ENCODE data around the gene DNAI1.
"Not testable (repeated sequence)": the region's sequence is repeated elsewhere in the genome, so short reads cannot be mapped to it uniquely, and the experiment has no call there.

Gene DNAI1

DNA sequence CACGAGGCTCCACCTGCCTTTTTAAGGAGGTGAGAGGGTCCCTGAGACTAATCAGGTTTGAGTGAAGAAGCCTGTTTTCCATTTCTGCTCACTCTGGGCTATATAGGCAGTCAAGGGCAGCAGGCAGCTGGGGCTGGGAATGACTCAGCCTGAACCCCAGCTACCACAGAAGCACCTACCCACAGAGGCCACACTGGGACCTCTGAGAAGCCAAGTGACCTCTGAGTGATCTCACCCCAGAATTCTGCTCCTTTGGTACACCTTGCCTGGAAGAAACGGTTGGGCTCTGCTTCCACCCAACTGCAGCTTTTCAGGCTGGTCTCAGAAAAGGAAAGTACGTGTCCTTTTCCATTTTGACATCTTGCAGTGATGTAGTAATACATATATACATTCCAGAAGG is 7.1 kb upstream of the DNAI1 start:
- DNase-seq = no peak

DNA sequence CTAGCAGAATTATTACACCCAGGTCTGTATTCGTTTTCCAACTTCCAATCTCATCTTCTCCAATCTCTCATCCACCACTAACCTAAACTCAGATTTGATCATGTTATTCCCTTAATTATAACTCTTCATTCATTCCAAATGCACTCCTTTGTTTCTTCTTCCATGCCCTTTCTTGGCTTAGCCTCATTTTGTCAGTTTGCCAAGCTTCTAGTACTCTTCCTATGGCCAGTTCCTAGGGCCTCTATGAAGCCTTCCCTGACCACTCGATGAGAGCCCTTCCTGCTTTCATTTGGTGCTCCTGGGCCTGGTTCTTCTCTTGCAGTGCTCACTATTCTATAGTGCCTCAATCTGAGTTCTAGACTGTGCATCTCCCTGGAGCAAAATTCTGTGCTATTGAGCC is 6.0 kb upstream of the DNAI1 start:
- no peak for DNase-seq

DNA sequence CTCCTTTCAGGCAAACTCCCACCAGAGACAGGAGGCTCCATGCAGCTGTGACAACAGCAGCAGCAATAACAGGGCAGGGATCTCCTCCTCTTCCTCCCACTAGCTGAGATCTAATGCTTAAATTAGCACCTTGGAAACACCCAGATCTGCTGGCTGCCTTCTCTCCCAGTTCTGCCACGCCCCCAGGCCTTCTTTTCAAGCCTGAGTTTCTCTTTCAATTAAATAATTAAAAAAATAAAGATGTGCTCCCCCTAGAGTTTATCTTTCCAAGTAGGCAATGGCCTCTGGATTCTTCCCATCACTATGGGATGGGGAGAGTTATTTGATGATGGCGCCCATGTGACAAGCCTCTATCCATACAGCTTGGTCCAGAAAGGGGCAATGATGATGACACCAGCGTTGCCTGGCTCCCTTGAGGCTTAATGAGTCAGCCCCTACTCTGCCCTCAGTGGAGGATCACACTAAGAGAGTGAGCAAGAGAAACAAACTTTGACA is 4.0 kb upstream of the DNAI1 start:
- no peak for DNase-seq

DNA sequence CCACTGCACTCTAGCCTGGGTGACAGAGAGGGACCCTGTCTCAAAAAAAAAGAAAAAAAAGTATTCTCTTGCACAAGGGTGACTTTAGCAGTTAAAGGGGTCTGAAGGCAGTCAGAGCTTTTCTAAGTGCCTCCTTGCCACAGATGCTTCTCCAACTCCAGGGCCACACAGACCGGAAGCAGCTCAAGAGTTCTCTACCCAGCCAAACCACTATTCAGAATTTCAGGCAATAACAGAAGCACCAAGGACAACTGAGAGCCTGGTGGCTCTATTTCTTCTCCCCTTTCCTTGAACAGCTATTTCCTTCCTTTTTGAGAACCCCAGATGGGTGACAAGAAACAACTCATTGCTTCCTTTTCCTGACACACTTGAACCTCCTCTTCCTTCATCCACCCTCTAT is 2.5 kb upstream of the DNAI1 start:
- no peak for DNase-seq

DNA sequence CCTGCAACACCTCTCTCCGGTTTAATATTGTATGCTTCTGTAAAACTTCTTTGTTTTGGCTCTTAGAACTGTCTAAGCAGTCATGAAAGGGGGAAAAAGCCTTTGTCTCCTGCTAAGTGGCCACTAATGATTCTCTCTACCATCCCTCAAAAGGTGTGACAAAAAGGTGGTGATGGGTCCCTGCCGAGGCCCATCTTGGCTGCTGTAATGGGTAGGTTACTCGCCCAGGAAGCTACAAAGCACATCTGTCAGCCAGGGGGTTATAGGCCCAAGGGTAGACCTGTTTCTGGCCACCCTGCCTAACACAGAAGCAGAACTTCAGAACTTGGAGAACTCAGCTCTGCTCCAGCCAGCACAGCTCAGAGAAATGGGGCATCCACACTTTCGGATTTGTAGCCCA is 1.9 kb upstream of the DNAI1 start:
- no peak for DNase-seq

DNA sequence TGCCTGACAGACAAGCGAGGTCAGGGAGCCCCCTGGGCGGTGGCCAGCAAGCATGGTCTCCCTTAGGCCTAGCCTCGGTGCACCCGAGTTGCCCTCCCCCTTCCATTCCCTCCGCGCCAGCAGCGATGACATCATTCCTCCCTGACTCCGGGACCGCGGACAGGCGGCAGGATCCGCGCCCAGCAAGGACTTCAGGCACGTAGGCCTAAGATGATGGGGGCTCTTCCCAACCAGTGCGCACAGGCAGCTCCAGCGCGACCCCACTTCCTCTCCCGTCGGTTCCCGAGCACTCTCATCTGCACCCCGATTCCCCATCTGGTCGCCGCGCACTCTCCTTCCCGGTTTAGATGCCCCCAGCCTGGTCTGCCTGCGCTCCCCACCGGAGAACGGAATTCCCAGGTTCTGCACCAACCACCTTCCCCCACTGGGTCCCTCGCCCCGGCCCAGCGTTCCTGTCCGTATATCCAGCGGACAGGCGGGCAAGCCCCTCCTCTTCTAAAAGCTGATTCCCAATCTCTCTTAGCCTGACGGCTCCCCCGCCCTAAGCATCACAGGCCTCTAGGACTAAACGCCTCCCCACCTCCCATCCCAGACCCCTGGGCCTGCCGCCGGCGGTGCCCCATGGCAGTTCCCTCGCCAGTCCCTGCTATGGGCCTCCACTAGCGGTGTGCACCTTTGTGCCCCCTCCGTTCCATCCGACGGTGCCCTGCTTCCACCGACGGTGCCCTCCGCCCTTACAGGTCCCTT is 1.2 kb upstream of the DNAI1 start:
- DNase-seq = peak; percentile 35

DNA sequence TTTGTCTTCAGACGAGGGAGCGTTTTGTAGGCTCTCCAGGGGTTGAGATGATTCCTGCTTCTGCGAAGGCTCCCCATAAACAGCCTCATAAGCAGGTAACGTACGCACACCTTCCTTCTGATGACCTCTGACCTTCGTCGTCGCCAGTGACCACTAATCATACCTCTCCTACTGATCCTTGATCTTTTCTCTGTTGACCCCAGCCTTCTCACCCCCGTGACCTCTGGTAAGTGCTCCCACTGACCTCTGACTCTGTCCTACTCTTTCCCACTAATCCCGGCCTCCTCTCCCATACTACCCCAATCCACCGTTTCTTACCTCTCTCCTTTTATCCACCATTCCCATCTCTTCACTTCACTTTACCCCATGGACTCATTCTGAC is 345 bp downstream of the DNAI1 start:
- no peak for DNase-seq

DNA sequence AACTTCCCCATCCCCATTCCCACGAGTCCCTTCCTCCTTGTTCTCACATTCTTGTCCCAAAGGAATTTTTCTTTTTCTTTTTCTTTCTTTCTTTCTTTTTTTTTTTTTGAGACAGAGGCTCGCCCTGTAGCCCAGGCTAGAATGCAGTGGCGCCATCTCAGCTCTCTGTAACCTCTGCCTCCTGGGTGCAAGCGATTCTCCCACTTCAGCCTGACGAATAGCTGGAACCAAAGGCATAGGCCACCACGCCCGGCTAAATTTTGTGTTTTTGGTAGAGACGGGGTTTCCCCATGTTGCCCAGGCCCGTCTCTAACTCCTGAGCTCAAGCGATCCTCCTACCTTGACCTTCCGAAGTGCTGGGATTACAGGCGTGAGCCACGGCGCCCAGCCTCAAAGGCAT is 751 bp downstream of the DNAI1 start:
- no peak for DNase-seq

DNA sequence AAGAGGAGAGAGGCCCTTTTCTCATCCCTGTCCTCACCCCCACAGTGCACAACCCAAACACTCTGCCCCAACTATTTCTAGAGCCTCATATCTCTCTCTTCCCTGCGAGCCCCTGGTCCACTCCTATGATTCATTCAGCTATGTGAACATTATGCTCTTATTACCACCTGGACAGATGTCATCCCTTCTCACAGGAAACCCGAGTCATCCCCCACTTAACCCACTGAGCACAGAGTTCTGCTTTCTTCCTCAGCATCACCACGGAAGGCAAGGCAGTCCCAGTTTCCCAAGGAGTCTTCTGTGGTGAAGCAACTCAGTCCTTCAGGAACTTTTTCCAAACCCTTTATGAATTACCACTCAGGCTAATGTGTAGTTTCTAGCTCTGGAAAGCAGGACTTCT is 1.3 kb downstream of the DNAI1 start:
- DNase-seq = no peak

DNA sequence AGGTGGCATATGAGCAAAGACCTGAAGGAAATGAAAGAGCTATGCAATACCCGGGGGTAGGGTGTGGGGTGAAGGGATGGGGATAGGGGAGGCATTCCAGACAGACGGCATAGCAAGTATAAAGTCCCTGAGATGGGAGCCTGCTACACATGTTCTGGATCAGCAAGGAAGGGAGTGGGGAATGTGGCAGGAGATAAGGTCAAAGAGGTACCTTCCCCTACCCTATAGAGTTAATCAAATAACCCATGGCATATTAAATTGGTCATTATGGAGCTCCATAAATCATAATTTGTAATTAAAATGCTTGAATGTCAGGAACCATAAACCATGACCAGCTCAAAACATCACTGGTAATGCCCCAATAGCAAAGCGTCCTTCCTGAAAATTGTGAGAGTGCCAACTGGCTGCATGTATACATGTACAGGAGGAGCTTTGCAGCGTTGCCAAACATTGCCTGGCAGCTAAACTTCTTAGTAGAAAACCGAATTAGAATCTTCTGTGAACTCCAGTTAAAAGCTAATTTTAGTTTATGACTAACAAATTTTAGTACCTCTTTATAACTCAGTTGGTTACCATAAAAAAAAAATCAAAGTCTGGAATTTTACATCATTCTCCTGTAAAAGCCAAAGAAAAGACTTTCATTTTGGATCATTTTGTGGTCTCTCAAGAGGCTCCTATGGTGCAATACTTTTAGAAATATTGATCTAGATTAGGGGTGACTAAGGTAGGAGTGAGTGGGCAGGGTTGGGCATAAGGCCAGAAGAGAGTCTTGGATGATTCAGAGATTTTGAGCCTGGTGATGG is 4.7 kb downstream of the DNAI1 start:
- DNase-seq = no peak

DNA sequence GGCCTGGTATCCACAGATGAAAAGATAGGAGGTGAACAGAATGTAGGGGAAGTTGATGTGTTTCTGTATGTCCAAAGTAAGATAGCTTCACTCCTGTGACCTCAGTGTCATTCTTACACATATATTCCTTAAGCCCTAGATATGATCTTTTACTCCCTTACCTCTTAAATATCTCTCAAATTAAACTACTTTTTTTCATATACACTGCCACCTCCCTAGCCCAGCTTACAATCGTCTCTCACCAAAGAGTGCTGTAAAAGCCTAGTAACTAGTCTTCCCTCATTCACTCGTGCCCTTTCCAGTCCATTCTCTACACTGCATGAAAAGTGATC is 5.3 kb downstream of the DNAI1 start:
- DNase-seq = no peak

DNA sequence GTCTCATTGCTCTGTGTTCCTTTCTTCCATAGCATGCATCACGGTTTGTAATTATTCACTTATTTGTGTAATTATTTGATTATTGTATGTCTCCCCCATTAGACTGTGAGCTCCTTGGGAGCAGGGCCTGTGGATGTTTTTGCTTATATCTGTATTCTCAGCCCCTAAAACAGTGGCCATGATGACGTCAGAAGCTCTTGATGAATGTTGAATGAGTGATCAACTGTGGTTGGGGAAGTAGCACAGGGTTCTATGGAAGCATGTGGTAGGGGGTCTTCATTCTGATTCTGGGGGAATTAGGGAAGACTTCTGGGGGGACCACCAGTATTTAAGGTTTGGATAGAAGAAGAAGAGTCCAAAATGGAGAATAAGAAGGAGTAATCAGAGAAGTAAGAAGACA is 6.0 kb downstream of the DNAI1 start:
- no peak for DNase-seq

DNA sequence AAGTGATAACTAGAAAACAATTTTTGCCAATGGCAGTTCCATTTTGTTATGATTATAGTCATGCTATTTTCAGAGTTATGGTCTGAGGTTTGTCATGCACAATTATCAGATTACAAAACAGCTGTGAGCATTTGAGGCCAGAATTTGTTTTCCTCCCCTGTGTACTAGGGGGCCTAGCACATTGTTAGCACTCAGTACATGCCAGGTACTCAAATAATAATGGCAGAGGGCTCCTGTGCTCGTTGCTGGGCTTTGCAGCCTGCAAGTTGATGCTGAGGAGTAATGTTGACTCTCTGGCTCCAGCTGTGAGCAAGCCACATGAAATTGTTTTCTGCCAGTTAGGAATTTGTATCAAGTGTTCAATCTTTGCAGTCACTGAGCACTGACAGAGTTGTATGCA is 6.9 kb downstream of the DNAI1 start:
- no peak for DNase-seq

DNA sequence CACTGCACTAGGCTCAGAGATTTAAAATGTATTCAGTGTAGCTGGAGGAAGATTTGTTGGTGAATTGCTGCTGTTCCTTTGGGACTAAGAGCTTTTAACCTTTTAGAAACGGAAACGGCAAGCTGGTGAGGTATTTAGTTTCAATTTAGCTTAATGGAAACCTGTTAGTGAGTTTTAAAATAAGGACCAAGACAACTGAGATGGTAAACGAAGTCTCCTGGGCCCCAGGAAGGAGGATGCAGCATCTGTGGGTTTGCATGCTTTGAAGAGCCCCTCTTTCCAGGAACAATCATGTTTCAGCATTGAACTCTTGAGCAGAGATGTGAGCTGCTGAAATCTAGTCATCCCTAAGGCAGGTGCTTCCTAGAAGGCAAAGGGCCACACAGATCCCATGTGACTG is 16.5 kb downstream of the DNAI1 start:
- no peak for DNase-seq

DNA sequence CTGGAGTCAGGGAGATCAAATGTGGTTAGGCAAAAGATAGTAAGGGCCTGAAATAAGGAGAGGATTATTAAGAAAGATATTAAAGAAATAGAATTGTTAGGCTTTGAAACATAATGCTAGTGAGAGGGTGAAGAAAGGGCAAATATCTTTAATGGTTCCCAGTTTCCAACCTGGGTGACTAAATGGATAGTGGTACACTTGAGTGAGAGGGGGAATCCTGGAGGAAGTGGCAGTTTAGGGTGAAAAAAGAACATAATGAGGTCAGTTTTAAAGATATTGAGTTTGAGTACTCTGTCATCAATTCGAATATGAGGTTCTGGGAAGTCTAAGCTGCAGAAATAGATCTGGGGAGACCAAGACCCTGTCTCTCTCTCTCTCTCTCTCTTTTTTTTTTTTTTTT is 18.9 kb downstream of the DNAI1 start:
- DNase-seq = no peak

DNA sequence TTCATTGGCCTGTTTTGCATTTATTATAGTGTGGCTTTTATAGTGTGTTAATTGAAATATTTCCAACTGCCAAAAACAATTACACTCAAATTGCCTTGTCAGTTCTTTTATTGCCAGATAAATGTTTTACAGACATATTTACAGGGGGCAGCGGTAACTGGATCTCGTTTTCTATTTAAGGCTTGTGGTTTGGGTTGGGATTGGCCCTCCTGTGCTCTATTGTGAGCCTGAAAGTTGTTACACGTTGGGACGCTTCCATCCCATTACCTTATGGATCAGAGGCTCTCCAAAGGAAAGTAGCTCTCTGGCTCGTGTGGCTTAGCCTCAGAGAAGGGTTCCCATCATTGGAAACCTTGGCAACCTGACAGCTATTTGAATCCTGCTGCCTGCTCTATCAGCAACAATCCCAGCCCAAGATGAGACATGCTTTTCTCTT is 20.8 kb downstream of the DNAI1 start:
- DNase-seq = no peak

DNA sequence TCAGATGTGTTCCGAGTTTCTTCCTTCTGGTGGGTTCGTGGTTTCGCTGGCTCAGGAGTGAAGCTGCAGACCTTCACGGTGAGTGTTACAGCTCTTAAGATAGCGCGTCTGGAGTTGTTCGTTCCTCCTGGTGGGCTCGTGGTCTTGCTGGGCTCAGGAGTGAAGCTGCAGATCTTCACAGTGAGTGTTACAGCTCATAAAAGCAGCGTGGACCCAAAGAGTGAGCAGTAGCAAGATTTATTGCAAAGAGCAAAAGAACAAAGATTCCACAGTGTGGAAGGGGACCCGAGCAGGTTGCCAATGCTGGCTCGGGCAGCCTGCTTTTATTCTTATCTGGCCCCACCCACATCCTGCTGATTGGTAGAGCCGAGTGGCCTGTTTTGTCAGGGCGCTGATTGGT is 23.0 kb downstream of the DNAI1 start:
- DNase-seq = not testable (repeated sequence)

DNA sequence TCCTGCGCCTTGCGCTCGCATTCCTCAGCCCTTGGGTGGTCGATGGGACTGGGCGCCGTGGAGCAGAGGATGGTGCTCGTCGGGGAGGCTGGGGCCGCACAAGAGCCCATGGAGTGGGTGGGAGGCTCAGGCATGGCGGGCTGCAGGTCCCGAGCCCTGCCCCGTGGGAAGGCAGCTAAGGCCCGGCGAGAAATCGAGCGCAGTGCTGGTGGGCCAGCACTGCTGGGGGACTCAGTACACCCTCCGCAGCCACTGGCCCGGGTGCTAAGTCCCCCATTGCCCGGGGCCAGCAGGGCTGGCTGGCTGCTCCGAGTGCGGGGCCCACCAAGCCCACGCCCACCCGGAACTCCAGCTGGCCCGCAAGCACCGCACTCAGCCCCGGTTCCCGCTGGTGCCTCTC is 24.1 kb downstream of the DNAI1 start:
- not testable (repeated sequence) for DNase-seq

DNA sequence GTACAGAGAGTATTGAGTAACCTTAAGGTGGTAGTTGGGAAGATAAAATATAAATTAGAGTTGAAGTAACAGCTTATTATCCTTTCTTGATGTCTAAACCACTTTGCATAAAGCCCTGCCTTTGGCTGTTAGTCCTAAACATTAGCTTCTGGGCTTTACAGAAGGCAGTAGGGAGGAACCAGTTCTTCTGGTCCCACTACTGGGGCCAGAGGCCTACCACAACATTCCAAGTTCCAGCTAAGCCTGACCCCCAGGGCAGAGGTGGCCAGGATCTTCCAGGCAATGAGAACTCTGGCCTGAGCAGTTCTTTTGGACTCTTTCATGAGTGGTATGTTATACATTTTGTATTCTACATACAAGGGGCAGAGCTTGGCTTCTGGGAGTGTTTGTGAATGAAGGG is 26.1 kb downstream of the DNAI1 start:
- DNase-seq = no peak

DNA sequence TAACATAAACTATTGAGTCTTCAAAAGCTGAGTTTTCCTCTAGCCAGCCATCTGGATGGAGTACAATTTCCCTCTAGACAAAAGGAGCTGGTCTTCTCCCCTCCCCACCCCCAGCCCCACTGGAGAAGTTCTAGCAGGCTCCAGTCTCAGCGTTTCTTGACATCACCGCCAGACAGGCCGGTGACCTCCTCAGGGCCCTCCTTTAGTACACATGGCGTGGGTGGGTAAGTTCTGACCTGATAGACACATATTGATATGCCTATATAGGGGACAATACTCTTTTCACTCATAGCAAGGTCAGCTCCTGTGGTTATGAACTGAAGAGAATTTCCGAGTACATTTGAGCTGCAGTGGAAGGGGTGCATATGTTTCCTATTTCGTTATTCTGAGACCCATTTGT is 27.2 kb downstream of the DNAI1 start:
- no peak for DNase-seq

DNA sequence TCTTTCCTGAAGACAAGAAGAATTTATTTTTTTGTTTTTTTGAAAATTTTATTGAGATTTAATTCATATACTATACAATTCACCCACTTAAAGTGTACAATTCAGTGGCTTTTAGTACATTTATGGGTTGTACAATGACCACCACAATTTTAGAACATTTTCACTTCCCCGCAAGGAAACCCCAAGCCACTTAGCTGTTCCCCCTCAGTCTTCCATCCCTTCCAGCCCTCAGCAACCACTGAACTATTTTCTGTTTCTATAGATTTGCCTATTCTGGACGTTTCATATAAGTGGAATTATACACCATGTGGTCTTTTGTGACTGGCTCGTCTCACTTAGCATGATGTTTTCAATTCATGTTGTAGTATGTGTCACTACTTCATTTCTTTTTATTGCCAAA is 28.0 kb downstream of the DNAI1 start:
- no peak for DNase-seq

DNA sequence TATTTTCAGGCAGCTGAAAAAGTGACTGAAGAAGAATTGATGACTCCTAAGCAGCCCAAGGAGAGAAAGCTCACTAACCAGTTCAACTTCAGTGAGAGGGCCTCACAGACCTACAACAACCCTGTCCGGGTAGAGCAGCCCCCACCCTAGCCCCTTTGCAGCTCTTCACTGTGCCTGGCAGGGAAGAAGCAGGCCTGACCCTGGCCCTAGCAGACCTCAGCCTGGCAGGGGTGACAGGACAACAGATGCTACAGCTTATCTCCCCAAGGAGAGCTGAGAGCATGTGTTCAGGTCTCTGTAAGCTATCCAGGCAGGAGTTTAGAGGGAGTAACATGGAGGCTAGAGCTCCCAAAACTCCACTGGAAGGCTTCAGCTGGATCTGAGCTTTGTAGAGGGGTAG is 31.8 kb downstream of the DNAI1 start:
- DNase-seq = no peak

DNA sequence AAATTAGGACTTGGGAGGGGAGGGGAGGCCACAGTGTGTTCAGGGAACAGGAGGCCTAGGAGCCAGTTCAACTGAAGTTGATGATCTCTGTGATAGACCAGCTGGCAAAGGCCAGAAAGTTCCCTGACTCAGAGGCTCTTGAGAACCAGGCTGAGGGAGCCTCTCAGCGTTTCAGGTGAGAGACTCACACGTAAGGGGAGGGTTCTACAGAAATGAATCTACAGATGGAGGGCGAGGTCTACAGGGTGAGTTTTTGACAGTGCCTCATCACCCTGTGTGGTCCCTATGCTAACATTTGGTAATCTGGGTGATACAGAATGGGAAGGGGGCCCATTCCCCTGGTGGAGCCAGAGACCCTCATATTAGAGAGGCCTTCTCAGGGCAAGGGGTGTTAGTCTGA is 32.2 kb downstream of the DNAI1 start:
- DNase-seq = no peak

DNA sequence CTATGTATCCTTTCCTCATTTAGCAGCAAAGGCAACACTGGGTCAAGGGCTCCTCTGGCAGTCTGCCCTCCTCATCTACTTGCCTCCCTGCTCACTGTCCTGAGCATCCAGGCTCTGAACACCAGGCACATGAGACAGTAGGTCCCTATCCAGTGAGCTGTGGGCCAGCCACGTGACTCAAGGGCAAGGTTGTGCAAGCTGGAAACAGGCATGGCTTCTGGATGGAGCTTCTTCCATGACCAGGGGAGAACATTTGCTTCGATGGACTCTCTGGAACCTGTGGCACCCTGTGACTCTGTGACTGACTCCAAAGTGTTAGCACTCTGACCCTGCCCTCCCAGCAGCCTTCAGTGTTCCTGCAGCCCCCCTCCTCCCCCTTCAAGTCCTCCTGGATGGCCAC is 33.0 kb downstream of the DNAI1 start:
- no peak for DNase-seq

DNA sequence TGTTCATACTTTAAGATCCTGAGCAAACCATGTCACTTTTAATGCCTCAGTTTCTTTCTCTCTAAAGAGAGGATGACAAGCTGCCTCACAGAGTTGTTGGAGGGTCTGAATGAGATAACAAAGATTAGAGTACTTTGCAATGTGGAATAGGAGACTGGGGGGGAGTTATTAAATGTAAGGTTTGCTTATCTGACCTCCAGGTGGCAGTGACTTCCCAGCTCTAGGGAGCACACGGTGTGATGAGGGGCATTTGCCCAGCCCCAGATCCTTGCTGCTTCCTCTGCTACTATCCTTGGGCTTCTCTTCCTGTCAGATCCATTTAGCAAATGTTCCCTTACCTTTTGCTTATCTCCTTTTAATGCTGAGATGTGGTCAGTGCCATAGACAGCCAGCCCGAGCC is 33.4 kb downstream of the DNAI1 start:
- DNase-seq = no peak
